ENCODE data around the gene BBX. TPM values are rescaled to one million over a fixed set of nuclear protein-coding genes. Genes with fewer than 3 reads are reported as not detected.

BBX gene
- total and polyA plus RNA-seq, 2 of the 4 experiments (the other 2 are of a cell fraction) = 13.6 to 107 TPM

DNA sequence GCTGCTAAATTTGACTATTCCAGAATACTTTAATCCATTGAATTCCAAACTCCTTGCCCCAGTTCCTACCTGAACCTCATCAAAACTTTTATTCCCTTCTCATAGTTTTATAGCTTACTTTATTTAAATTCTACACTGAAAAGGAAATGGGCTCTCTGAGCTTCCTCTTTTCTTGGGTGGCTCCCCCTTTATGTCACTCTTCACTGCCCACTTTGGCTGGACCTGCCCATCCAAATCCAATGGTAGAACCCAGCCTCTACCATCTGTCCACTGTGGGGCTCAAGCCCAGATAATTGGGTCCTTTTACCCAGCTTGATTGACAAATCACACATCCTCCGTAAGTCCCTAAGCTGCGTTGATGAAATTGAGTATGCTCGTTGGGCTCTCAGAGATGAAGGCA lies 216.5 kb downstream of the BBX start:
- Histone ChIP-seq H3K36me3 (ENCODE audit: control insufficient read depth, insufficient read depth, low read length) (no peaks in the 10 kb centered on the region; the same call in 1 of the 2 replicates), H4K91ac (ENCODE audit: insufficient read depth, low read depth, low read length) (no peak overlapping the region), H3K79me1 (ENCODE audit: low read depth in 1 of 2, low read length in 2 of 2) (peaks cover 0 to 3% of the 10 kb centered on the region in 2 experiments; a peak in 1 of 4 replicates), H2BK5ac (ENCODE audit: low read depth, low read length, poor library complexity, severe bottlenecking) (no peak overlapping the region), H3K27me3 (ENCODE audit: control insufficient read depth, insufficient read depth, low read length) (no peaks in the 10 kb centered on the region), H2AK9ac (replicated peaks; ENCODE audit: low read depth, low read length, poor library complexity) (no peak overlapping the region), H2BK15ac (ENCODE audit: low read depth, low read length) (no peak overlapping the region), H3K4me1 (ENCODE audit: control insufficient read depth, insufficient read depth, low read length) (no peaks in the 10 kb centered on the region), H2AFZ (replicated peaks; ENCODE audit: low read length, poor library complexity) (no peak overlapping the region), H3K9me3 (ENCODE audit: control insufficient read depth, insufficient read depth, low read length) (no peaks in the 10 kb centered on the region), H4K5ac (ENCODE audit: low read depth, low read length) (no peak overlapping the region), H3K14ac (replicated peaks; ENCODE audit: low read depth, low read length) (no peak overlapping the region), H2BK20ac (ENCODE audit: low read depth, low read length) (no peak overlapping the region), H3K23ac (ENCODE audit: low read depth, low read length) (no peak overlapping the region), H3K27ac (ENCODE audit: insufficient read depth, low read length) (no peak overlapping the region), H4K20me1 (ENCODE audit: insufficient read depth, low read length) (peaks cover 2% of the 10 kb centered on the region; the same call in 1 of the 2 replicates), H3K18ac (ENCODE audit: low read depth, low read length) (no peak overlapping the region), H2AK5ac (ENCODE audit: low read depth, low read length) (no peak overlapping the region), H2BK120ac (ENCODE audit: low read depth, low read length) (no peak overlapping the region), H3K4ac (ENCODE audit: low read depth, low read length) (no peak overlapping the region), H3K4me2 (ENCODE audit: low read depth, low read length) (no peak overlapping the region), H3K9me1 (ENCODE audit: insufficient read depth, low read length) (no peaks in the 10 kb centered on the region), H3K4me3 (ENCODE audit: insufficient read depth, low read depth, low read length) (no peak overlapping the region), H4K8ac (ENCODE audit: low read depth in 2 of 2, low read length in 2 of 2) (no peak overlapping the region), H3K56ac (ENCODE audit: extremely low read depth, insufficient read depth, low read length) (no peak overlapping the region), H3K9ac (ENCODE audit: low read depth, low read length) (no peak overlapping the region)
- 67% methylated on average over 3 of the region's 3 CpGs; no CpG with 5 or more reads in 1 of the 2 experiments for WGBS, 2 experiments (ENCODE audit: extremely low coverage in 2 of 2, insufficient read length in 1 of 2)
- ATAC-seq (ENCODE audit: low read depth) (no peak), DNase-seq (no peak)
- intact Hi-C loops (cut with micrococcal nuclease) (loop anchor here (10.0 kb wide), 1 partner anchor 304 kb away; no protein-coding TSS in a partner anchor), in situ Hi-C loops (cut with MboI; ENCODE audit: low sequenced_read_pairs) (loop anchor here (10.0 kb wide), 1 partner anchor 504 kb away; no protein-coding TSS in a partner anchor), dilution Hi-C loops (cut with HindIII; ENCODE audit: low sequenced_read_pairs, unreplicated experiment) (no loop called here)
- POLR2A ChIA-PET (ENCODE audit: unreplicated experiment) = no interaction called here
- TF ChIP-seq BHLHE40 (IDR thresholded peaks at IDR 0.05; ENCODE audit: low read depth, low read length) (no peak), POLR2A (IDR thresholded peaks at IDR 0.05; ENCODE audit: low read depth, low read length) (no peak), MAFK (IDR thresholded peaks at IDR 0.05; ENCODE audit: low read depth, low read length) (no peak), FOS (IDR thresholded peaks at IDR 0.05; ENCODE audit: low read depth, low read length) (no peak), RFX5 (IDR thresholded peaks at IDR 0.05; ENCODE audit: low read depth, low read length) (no peak), MAZ (IDR thresholded peaks at IDR 0.05; ENCODE audit: borderline replicate concordance, low read depth, low read length) (no peak), CEBPB (IDR thresholded peaks at IDR 0.05; ENCODE audit: low read depth, low read length) (no peak), MXI1 (IDR thresholded peaks at IDR 0.05; ENCODE audit: borderline replicate concordance, low read depth, low read length) (no peak)
- TF ChIP-seq, protein P1, sequence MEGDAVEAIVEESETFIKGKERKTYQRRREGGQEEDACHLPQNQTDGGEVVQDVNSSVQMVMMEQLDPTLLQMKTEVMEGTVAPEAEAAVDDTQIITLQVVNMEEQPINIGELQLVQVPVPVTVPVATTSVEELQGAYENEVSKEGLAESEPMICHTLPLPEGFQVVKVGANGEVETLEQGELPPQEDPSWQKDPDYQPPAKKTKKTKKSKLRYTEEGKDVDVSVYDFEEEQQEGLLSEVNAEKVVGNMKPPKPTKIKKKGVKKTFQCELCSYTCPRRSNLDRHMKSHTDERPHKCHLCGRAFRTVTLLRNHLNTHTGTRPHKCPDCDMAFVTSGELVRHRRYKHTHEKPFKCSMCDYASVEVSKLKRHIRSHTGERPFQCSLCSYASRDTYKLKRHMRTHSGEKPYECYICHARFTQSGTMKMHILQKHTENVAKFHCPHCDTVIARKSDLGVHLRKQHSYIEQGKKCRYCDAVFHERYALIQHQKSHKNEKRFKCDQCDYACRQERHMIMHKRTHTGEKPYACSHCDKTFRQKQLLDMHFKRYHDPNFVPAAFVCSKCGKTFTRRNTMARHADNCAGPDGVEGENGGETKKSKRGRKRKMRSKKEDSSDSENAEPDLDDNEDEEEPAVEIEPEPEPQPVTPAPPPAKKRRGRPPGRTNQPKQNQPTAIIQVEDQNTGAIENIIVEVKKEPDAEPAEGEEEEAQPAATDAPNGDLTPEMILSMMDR (conservative IDR thresholded peaks at IDR 0.05; ENCODE audit: low read depth, low read length) = no peak
- TF ChIP-seq, protein P2, sequence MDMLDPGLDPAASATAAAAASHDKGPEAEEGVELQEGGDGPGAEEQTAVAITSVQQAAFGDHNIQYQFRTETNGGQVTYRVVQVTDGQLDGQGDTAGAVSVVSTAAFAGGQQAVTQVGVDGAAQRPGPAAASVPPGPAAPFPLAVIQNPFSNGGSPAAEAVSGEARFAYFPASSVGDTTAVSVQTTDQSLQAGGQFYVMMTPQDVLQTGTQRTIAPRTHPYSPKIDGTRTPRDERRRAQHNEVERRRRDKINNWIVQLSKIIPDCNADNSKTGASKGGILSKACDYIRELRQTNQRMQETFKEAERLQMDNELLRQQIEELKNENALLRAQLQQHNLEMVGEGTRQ (IDR thresholded peaks at IDR 0.05; ENCODE audit: low read depth, low read length) = no peak
- CTCF ChIA-PET = interaction anchor here (1.1 kb wide), 1 partner anchor 13 kb away, joined by 4 read pairs; no protein-coding TSS in a partner anchor
- BruUV-seq (replicated peaks) = no TSS peak

All from IMR-90 (cell line).